GDM1 (cell line): ENCODE measurements around the gene ANKRD31.
"Not testable (repeated sequence)": the region's sequence is repeated elsewhere in the genome, so short reads cannot be mapped to it uniquely, and the experiment has no call there.

Source experiments
- DNase-seq: peaks from one replicate; lab custom pipeline; 2025; lab: John Stamatoyannopoulos, UW

The ANKRD31 gene

DNA sequence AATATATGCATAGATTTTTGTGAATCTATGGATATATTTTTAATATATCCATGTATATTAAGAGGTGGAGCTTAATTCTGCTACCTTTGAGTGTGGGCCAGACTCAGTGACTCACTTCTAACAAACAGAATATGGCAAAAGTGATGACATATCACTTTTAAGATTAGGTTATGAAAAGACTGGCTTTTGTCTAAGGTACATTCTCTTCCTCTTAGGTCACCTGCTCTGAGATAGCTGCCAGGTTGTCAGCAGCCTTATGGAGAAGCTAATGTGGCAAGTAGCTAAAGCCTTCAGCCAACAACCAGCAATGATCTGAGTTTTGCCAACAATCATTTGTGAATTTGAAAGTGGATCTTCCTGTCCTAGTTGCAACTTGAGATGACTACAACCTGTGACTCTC lies 83.8 kb downstream of the ANKRD31 start:
- no peak for DNase-seq

DNA sequence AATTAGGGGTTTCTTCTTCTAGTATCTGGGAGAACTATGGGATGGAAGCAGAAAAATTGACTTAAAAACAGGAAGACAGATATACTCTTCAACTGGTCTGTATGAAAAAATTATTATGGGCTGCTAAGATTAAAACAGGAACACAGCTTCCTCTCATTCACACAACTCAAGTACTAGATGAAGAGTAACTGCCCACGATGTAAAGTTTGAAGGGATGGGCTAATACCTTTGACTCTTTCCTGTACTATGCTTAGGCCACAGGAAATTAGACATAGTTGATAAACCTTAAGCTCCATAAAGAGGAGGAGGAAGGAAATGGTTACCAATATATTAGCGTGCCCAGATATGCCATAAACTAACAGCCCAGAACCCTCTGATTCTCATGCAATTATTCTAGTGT lies 88.6 kb downstream of the ANKRD31 start:
- no peak for DNase-seq

DNA sequence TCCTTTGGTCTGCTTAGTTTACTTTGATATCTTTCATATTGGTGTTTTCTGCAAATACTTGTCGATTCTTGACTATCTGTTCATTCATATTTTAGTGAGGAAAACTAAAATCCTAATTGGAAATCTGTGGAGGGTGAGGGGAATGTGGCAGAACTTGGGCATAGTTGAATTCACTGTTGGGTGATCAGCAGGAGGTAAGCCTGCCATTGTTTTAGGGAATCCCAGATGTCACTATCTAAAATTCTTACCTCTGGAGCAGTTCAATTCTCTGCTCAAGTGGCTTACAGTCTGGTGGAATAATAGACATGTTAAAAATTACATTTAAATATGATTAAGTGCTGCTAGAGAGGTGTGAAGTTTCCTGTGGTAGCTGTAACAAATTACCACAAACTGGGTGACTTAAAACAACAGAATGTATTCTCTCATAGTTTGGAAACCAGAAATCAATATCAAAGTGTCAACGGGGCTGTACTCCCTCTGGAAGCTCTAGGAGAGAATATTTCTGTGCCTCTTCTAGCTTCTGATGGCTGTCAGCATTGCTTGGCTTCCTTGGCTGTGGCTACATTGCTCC lies 94.0 kb downstream of the ANKRD31 start:
- DNase-seq = no peak

DNA sequence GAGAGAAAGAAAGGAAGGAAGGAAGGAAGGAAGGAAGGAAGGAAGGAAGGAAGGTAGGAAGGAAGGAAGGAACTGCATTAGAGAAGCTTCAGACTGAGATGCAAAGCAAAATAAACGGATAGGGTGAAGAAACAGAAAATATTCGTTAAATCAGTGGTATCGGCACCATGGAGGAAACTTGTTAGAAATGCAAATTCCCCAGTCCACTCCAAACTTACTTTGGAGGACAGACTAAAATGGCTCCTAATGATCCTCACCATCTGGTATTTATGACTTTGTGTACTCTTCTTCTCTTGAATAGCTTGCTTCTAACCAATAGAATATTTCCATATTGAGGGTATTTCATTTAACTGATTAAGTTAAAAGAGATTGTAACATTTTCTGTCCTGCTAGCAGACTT lies 96.4 kb downstream of the ANKRD31 start:
- no peak for DNase-seq

DNA sequence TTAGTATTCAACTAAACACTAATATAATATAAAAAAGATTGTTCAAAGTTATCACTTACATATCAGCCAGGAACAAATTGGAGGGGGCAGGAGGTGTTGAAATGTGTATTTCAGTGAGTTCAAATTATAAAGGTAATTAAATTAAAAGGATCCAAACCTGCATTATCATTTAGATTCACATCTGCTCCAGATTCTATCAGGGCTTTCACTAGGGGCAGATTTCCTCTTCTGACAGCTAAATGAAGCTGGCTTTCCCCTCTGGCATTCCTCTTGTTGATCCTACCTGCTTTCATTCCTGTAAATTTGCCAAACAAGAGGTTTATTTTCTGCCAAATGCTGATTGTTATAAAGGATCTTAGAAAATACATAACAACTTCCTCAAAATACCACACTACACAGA lies 98.0 kb downstream of the ANKRD31 start:
- DNase-seq = no peak

DNA sequence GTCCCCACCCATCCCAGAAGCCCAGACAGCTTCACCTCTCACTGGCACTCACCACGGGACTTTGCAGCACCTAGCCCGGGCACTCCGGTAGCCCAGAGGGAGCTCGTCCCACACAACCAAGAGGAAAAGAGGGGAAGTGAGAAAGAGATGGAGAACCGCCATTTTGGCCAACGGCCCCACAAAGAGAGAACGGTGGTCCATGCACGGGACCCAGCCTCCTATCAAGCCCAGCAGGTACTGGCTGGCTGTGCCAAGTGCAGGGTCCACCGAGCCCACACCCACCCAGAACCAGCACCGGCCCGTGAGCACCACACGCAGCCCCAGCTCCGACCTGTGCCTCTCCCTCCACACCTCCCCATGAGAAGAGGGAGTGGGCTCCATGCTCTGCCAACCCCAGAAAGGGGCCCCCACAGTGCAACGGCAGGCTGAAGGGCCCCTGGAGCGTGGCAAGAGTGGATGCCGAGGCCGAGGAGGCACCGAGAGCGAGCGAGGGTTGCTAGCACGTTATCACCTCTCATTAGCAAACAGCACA lies 105.8 kb downstream of the ANKRD31 start:
- no peak for DNase-seq

DNA sequence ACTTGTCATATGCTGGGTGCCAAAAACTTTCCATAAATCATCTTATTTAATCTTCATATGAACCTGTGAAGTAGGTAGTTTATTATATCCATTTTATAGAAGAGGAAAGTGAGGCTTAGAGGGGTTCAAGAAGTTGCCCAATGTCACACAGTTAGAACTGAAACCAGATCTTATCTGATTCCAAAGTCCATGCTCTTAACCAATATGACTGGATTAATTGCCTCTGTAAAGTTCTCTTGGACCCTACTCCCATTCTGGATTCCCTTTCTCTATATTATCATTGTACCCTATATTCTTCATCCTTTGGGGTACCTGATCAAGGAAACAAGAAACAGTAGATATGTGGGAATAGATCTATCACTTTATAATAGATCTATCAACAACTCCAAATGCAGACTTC lies 119.8 kb downstream of the ANKRD31 start:
- DNase-seq = no peak

DNA sequence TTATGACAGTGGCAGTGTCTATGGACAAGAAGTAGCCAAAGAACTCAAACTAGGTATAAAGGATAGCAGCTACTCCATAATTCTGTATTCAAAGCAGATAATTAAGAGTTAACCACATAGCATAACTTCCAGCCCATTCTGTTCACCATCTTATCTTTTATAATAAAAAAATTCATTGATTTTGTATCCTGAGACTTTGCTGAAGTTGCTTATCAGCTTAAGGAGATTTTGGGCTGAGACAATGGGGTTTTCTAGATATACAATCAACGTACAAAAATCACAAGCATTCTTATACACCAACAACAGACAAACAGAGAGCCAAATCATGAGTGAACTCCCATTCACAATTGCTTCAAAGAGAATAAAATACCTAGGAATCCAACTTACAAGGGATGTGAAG lies 122.4 kb downstream of the ANKRD31 start:
- DNase-seq = not testable (repeated sequence)

DNA sequence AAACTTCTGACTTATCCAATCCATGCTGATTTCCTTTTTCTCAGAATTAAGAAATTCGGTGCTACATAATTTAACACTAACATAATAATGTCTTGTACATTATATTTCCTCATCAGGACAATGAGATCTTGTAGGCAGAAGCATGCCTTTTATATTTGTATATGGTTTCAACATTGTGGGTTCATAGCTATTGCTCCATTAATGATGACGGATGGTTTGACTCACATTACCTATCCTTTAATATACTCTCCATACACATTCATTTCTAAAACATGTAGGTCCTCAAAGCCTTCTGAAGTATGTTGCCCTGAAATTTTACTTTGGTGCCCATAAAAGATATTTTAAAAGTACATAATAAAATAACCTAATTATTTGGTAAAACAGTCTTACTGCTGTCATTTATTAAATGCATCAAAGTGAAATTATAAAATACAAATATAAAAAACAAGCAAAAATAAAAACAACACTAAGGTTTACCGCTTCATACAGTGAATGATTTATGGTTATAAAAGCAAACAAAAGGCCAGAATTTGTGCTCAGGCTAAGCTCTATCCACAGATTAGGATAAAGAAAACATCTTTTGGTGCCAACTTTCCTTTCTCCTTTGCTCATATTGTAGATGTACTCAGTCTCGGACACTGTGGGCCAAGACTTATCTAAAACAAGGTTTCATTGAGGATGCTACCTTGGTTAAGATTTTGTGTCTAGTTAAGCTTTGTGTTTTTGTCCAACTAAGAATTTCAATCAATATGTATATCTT lies 123.1 kb downstream of the ANKRD31 start:
- no peak for DNase-seq

DNA sequence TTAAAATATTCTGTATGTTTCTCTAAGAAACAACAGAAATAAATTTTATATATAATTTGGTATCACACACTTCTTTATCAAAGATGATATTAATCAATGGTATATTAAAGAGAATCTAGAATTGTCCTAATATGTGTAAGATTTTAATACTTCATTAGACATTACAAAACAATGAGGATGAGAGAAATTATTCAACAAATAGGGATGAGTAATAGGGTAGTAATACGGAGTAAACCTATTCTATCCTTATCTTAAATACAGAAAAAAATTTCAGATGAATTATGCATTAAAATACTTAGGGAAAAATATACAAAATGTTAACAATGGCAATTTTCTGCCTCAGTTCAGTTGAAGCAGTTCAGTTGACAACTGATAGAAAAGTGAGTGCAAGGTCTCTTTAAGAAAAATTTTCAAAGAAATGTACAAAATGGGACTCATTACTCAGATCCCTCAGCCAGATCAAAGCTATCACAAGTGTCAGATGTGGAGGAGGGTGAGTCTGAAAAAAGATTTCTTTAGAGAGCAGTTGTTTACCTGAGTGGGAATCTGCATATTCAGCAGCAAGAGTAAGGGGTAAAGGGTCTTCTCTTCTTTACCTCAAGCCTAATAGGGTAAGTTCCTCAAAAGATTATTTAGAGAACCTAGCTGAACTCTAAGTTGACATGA lies 127.6 kb downstream of the ANKRD31 start:
- DNase-seq = no peak

DNA sequence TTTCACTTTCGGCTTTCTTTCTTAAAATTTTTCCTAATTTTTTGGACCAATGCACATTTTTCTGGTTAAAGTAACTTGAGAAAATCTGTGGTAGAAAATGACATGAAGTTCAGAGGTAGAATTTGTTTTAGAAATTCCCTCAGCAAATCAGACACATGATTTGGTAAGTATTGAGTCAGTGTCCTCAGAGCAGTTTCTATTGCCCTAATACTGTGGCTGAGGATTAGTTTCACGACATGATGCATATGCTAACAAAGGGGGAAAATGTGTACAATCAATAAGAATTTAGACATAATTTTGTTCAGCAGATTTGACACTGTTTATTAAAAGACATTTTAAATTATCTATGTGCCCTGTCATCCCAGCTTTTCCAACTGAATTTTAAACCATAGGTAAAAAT lies 128.2 kb downstream of the ANKRD31 start:
- DNase-seq = no peak

DNA sequence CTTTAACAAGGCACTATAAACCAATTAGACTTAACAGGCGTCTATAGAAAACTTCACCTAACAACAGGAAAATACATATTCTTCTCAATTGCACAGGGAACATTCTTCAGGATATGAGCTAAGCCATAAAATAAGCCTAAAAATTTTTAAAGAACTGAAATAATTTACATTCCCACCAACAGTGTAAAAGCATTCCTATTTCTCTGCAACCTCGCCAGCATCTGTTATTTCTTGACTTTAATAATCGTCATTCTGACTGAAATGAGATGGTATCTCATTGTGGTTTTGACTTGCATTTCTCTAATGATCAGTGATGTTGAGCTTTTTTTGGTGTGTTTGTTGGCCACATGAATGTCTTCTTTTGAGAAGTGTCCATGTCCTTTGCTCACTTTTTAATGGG lies 140.7 kb downstream of the ANKRD31 start:
- DNase-seq = not testable (repeated sequence)

DNA sequence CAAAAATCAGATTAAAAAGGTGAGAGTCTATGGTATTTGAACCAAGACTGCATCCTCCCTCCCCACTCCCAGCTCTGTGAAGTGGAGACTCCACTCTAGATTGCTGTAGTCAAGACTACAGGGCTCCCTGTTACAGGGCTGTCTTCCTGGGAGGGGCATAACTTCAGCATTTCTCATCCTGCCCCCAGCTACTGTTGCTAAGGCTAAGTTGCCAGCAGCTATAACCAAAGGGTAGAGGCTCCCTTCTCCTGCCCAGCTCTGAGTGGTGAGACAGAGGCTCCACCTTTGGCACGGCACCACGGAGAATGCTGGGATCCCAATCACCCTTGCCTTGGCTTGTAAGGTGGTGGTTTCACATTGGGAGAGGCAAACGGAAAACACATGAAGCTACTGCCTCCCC lies 145.1 kb downstream of the ANKRD31 start:
- DNase-seq = no peak

DNA sequence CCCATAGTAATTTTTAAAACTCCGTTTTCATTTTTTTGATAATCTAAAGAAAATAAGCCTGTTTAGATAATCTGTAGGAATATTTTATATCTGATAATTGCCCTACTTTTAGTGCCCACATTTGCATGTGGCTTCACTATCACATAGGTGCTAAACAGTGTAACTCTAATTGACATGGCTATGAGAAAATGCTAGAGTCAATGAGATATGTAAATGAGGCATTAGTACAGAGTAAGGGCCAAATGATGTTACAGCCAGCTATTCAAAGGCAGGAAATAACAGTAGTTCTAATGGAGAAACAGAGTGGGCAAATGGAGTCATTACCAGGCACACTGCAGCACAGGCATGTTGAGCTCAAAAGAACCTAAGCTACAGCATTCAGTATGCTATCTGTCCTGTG lies 147.0 kb downstream of the ANKRD31 start:
- no peak for DNase-seq

DNA sequence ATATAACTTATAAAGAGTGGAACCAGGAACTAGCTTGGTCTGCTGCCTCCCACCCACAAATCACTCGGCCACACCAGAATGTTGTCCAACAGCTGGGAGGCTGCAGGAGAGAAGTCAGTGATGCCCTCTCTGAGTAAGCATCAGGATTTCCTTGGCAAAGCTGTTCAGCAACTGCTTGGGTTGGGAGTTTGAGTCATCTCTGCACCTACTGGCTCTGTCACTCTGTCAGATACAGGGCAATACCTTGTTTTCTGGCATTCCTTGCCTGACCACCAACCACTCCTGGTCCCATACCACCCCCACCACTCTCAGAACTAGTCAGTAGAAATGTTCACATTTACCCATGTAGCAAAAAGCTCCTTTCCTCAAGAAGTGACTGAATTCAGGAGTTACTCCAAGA lies 147.5 kb downstream of the ANKRD31 start:
- DNase-seq = no peak

DNA sequence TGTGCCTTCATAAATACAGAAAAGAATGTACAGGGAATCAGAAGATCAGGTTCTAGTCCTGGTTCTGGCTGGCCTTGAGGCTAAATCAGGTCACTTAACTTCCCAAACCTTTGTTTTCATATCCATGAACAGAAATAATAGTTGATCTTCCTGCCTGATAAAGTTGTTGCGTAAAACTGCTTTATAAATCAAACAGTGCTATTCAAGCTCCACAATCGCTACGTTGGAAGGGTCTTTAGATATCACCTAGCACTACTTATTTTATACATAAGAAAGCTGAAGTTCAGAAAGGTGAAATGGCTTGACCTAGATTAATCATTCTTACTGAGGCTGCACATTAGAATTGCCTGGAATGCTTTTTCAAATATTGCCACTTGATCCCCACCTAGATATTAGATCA lies 148.0 kb downstream of the ANKRD31 start:
- no peak for DNase-seq

DNA sequence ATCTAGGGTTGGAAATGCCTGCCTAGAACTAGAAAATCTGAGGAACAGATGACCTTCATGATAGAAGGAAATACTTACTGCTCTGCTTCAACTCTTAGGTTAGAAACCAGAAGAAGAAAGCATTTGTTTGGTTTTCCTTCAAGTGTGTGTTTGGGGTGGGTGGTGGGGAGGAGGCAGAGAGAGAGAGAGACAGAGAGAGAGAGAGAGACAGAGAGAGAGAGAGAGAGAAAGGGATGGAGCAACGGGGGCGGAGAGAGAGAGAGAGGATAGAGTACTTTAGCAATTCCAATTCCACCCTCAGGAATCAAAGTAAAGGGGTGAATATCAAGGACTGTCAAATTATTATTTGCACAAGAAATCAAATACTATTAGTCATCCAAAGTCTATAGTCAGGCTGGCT lies 155.2 kb downstream of the ANKRD31 start:
- DNase-seq = no peak

DNA sequence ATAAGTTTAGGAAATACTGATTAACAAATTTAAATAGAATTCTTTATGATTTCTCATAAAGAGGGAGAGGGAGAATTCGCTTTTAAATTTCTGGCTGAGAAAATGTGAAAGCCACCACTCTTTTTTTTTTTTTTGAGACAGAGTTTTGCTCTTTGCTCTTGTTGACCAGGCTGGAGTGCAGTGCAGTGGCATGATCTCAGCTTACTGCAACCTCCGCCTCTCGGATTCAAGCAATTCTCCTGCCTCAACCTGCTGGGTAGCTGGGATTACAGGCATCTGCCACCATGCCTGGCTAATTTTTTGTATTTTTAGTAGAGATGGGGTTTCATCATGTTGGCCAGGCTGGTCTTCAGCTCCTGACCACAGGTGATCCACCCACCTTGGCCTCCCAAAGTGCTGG lies 157.3 kb downstream of the ANKRD31 start:
- DNase-seq = not testable (repeated sequence)

DNA sequence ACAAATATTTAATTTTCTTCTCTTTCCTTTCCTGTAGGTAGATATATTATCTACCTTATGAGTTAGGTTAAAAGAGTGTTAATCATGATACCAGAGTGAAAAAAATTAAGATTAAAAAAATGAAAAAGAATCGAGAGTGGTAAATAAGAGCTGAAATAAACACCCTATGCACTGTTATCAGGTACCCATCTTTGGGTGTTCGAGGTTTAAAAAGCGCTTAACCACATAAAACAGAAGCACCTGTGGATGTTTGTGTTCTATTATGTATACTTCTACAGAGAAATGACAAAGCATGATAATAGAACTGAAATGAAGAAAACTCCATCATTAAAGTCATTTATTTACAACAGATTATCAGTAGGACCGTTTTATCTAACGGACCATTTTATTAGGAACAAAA lies 158.7 kb downstream of the ANKRD31 start:
- no peak for DNase-seq

DNA sequence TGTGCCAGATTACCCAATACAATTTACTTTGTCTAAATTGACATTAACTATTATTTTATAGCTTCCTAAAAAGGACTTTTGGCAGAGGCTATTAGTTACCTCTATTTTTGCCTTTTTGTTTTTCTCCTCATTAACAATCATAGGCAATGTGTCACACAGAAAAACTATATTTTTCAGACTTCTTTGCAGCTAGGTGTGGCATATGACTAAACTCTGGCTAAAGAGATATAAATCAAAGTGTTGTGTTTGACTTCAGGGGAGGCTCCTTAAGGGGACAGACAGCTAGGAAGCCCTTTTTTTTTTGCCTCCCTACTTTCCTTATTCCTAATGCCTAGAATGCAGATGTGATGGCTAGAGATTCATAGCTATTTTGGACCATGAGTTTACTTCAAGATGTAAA lies 164.6 kb downstream of the ANKRD31 start:
- DNase-seq = no peak

DNA sequence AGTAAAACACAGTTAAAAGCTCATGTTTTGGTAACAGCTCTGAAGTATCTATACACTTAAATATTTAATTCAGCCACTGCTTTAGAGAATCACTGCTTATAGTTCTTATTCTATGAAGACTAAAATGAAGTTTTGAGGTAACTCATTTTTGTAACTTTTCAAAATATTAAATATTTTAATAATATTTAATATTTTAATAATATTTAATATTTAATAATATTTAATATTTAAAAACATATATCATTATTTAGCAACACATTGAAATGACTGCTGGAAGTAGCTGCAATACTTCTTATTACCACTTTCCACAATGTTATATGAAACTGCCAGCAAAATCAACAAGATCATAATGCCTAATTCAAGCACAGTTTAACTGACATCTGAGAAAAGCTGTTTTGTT lies 165.6 kb downstream of the ANKRD31 start:
- no peak for DNase-seq

DNA sequence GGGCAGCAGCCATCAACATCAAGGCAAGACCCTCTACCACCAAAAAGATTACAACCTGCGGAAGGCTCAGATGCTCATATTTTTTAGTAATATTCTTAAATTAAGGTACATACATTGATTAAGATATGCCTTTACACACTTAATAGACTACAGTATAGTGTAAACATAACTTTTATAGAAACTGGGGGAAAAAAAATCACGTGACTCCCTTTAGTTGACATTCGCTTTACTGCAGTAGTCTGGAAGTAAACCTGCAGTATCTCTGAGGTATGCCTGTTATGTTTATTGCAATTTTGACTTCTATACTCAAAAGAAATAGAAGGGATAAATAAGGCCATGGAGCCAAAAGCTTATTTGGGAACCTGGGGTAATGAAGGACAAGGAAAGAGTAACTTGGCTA lies 169.2 kb downstream of the ANKRD31 start:
- DNase-seq = no peak

DNA sequence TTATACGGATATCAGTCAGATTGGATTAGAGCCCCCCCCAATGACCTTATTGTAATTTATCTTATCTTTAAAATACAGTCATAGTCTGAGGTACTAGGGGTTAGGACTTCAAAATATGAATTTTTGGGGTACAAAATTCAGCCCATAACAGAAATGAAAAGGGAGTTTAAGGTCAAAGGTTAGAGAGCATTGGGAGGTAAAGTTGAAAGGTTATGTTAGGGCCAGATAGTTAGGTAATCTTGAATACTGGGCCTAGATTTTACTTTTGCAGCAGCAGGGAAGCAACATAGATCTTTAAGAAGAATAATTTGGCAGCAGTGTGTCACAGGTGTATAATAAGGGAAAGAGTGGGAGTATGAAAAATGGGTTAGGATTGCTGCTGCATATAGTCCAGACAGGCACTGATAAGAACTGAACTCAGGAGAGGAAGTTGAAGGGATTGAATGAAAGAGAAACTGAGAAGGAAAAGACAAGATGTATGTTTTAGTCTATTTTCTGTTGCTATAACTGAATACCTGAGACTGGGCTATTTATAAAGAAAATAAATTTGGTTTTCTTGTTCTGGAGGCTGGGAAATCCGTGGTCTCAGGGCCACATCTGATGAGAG lies 173.7 kb downstream of the ANKRD31 start:
- no peak for DNase-seq
